ENCODE measurements around the gene CD58.
"Not testable (repeated sequence)": the region's sequence is repeated elsewhere in the genome, so short reads cannot be mapped to it uniquely, and the experiment has no call there.

The CD58 gene

GRCh38 chr1:116595065-116595840, 24.4 kb upstream of the CD58 start:
- peak; percentile 5 for DNase-seq
- in situ Hi-C loops (cut with HindIII; ENCODE audit: low pct_ligation_motif_present, low pct_unique_long_range_greater_than_20kb, low sequenced_read_pairs): not testable (repeated sequence)

DNA sequence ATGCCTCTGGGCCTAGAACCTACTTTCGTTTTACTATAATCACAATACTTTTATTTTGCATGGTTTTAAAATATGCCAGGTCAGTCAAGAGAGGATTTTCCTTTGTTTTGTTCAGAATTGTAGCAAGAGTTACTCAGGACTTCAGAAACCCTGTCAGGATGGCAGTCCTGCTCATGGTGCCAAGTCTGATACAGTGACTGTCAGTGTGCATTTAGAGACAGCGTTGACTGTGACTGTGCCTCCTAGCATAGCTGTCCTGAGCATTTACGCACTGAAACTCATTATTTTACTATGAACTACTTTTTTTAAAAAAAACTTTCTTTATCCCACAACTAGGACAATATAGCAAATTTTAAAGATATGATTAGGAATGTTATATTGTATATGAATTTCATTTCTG, 23.2 kb upstream of the CD58 start:
- DNase-seq; in situ Hi-C loops (cut with HindIII; ENCODE audit: low pct_ligation_motif_present, low pct_unique_long_range_greater_than_20kb, low sequenced_read_pairs): not testable (repeated sequence)

GRCh38 chr1:116593401-116593800, 22.6 kb upstream of the CD58 start:
- in situ Hi-C loops (cut with HindIII; ENCODE audit: low pct_ligation_motif_present, low pct_unique_long_range_greater_than_20kb, low sequenced_read_pairs); DNase-seq: not testable (repeated sequence)

- in situ Hi-C loops (cut with HindIII; ENCODE audit: low pct_ligation_motif_present, low pct_unique_long_range_greater_than_20kb, low sequenced_read_pairs); DNase-seq: not testable (repeated sequence)
These were observed 21.3 kb upstream of the CD58 start for GRCh38 chr1:116591951-116592605.

- in situ Hi-C loops (cut with HindIII; ENCODE audit: low pct_ligation_motif_present, low pct_unique_long_range_greater_than_20kb, low sequenced_read_pairs); DNase-seq: not testable (repeated sequence)
These were observed 20.5 kb upstream of the CD58 start for GRCh38 chr1:116591006-116591950.

GRCh38 chr1:116590359-116591005, 19.7 kb upstream of the CD58 start:
- DNase-seq; in situ Hi-C loops (cut with HindIII; ENCODE audit: low pct_ligation_motif_present, low pct_unique_long_range_greater_than_20kb, low sequenced_read_pairs): not testable (repeated sequence)

- DNase-seq: peak; percentile 39
- in situ Hi-C loops (cut with HindIII; ENCODE audit: low pct_ligation_motif_present, low pct_unique_long_range_greater_than_20kb, low sequenced_read_pairs): not testable (repeated sequence)
These were observed 18.4 kb upstream of the CD58 start for GRCh38 chr1:116589101-116589735.

DNA sequence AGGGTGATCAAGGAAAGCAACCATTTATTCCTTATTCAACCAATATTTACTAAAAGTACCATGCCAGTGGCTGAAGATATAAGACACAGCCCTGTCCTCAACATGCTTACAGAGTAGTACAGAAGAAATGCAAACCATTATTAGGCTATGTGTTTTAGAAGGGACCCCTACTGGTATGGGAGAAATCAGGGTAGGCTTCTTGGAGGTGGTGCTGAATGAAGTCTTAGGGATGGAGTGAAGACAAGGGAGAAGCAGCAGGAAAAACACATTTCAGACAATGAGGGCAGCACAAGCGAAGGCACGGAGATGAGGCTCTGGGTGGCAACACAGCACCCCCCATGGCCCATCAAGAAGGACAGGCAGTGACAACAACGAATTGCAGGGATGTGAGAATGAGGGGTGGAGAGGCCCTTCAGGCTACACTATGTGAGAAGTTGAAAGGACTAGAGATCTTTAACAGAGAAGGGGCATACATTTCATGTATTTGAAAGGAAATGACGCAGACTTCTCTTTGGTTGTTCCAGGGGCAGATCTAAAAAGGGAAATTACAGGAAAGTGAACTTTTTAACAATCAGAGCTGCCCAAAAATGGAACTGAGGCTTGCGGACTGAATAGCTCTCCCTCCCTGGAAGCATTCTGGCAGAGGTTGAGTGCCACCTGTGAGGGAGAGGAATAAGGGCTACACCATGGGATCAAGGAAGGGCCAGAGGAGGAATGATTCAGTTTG, 16.8 kb upstream of the CD58 start:
- DNase-seq: no peak
- in situ Hi-C loops (cut with HindIII; ENCODE audit: low pct_ligation_motif_present, low pct_unique_long_range_greater_than_20kb, low sequenced_read_pairs): no loop called here

DNA sequence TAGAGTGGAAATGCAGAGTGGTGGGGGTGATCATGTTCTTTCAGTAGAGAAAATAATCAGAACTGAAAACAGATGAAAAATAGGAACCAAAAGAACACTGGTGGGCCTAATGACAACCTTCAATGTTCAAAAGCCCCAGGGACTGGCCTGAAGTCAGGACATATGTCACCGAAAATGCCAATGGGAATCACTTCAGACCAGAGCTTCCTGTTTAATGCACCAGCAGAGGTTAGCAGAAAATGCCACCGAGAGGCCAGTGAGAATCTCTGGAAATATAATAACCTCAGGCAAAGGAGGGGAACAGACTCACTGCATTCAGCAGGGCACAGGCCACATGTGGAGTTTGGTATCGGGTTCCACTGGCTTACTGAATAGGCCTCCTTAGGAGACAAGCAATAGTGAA, 15.9 kb upstream of the CD58 start:
- DNase-seq: no peak
- in situ Hi-C loops (cut with HindIII; ENCODE audit: low pct_ligation_motif_present, low pct_unique_long_range_greater_than_20kb, low sequenced_read_pairs): no loop called here

GRCh38 chr1:116585886-116586285, 15.1 kb upstream of the CD58 start:
- in situ Hi-C loops (cut with HindIII; ENCODE audit: low pct_ligation_motif_present, low pct_unique_long_range_greater_than_20kb, low sequenced_read_pairs): no loop called here

DNA sequence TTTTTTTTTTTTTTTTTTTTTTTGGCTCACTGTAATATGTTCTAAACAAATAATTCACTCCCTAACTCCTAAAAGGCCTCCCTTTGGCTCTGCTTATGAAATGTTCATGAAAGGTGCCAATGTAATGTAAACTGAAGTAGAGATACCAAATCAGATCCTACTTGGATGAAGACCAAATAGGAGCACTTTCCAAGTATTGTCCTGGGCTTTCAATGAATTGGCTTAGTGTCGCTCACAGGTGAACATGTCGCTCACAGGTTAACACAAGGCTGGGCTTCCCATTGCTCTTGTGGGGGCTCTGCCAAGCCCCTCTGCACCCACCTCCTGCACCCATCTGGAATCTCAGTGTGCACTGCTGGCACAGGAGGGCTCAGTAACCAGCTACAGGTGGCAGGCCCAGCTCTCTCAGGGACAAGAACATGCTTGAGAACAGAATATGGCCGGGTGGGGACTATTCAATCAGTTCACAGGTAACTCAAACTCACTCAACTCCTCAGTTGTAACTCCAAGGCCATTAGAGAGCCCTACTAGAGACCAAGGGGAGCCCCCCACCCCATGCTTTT, 10.6 kb upstream of the CD58 start:
- in situ Hi-C loops (cut with HindIII; ENCODE audit: low pct_ligation_motif_present, low pct_unique_long_range_greater_than_20kb, low sequenced_read_pairs): no loop called here
- DNase-seq: no peak

More at GRCh38 chr1:116585886-116586285, 15.1 kb upstream of the CD58 start:
- DNase-seq: no peak

DNA sequence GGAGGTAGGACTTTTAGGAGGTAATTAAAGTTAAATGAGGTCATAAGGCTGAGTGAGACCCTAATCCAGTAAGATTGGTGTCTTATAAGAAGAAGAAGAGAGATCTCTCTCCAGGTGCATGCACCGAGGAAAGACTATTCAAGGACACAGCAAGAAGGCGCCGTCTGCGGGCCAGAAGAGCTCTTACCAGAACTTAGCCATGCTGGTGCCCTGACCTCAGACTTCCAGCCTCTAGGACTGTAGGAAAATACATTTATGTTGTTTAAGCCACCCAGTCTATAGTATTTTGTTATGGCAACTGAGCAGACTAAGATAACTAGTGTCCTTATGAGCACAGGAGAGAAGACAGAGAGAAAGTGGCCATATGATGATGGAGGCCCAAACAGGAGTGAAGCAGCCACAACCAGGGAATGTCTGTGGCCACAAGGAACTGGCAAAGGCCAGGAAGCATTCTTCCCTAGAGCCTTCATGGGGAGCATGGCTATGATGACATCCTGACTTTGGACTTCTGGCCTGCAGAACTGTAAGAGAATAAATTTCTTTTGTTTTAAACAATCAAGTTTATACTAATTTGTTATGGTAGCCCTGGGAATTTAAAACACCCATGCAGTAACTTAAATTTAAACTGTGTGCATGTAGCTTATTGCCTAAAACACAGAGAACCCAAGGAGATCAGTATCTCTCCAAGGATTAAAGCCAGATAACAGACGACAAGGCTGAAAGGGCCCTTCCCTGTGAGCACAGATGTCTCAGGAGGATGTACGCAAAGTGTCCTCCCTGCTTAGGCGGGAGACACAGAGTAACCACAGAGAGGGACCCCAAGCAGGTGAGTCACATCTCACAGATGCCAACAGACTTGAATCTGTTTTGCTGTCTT, 9.9 kb upstream of the CD58 start:
- in situ Hi-C loops (cut with HindIII; ENCODE audit: low pct_ligation_motif_present, low pct_unique_long_range_greater_than_20kb, low sequenced_read_pairs): no loop called here
- DNase-seq: no peak

GRCh38 chr1:116579259-116579875, 8.5 kb upstream of the CD58 start:
- DNase-seq: no peak
- in situ Hi-C loops (cut with HindIII; ENCODE audit: low pct_ligation_motif_present, low pct_unique_long_range_greater_than_20kb, low sequenced_read_pairs): no loop called here

DNA sequence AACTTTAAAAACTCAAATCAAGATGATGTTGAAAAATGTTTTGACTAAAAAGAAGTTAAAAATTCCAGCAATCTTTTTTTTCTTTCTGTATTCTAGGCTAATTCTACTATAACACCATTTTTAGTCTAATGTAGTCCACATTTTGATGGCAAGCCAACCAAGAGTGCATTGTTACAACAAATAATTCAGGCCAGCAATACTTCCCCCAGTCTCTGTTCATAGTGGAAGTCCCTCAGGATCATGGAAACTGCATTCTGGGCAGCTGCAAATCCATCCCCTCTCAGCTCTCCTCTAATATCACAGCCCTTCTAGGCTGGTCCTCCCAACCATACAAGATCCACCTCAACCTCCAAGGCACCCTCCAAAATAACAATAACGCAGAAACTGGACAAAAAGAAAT, 7.8 kb upstream of the CD58 start:
- in situ Hi-C loops (cut with HindIII; ENCODE audit: low pct_ligation_motif_present, low pct_unique_long_range_greater_than_20kb, low sequenced_read_pairs): no loop called here
- DNase-seq: no peak

GRCh38 chr1:116577759-116578314, 7.0 kb upstream of the CD58 start:
- in situ Hi-C loops (cut with HindIII; ENCODE audit: low pct_ligation_motif_present, low pct_unique_long_range_greater_than_20kb, low sequenced_read_pairs): no loop called here
- no peak for DNase-seq
